ENCODE results near the gene ITGB8. TPM values are rescaled to one million over a fixed set of nuclear protein-coding genes. Genes with fewer than 3 reads are reported as not detected.

The ITGB8 gene
- total RNA-seq, 4 donors from 2014 or later = 0.31 to 0.90 (median 0.56) TPM

- Histone ChIP-seq H3K4me1 (no peaks in the 10 kb centered on the region), H3K9me3 (no peaks in the 10 kb centered on the region), H3K27me3 (no peaks in the 10 kb centered on the region), H3K4me3 (no peak overlapping the region), H3K27ac (no peak overlapping the region), H3K36me3 (no peaks in the 10 kb centered on the region)
- in situ Hi-C loops (cut with MboI; ENCODE audit: low sequenced_read_pairs in 4 of 4) (no loop called here), intact Hi-C loops (cut with DNase I; ENCODE audit: low total_unique reads) (no loop called here)
- TF ChIP-seq CTCF (IDR thresholded peaks at IDR 0.05 in 4 of 5, conservative IDR thresholded peaks at IDR 0.05 in 1 of 5) (no peak), POLR2A (IDR thresholded peaks at IDR 0.05) (no peak)
- no peak for ATAC-seq
- no peak for DNase-seq
Measured at GRCh38 chr7:20358762-20359282, 28.1 kb downstream of the ITGB8 start.

- Histone ChIP-seq H3K27ac (no peak overlapping the region), H3K4me1 (no peaks in the 10 kb centered on the region), H3K9me3 (no peaks in the 10 kb centered on the region), H3K4me3 (no peak overlapping the region), H3K36me3 (no peaks in the 10 kb centered on the region), H3K27me3 (no peaks in the 10 kb centered on the region)
- intact Hi-C loops (cut with DNase I; ENCODE audit: low total_unique reads) = no loop called here
- no peak for TF ChIP-seq POLR2A (IDR thresholded peaks at IDR 0.05)
- TF ChIP-seq CTCF (IDR thresholded peaks at IDR 0.05 in 4 of 5, conservative IDR thresholded peaks at IDR 0.05 in 1 of 5) = no peak
- in situ Hi-C loops (cut with MboI; ENCODE audit: low sequenced_read_pairs in 4 of 4) = no loop called here
- ATAC-seq (no peak), DNase-seq (no peak)
Measured at GRCh38 chr7:20359341-20359963, 28.8 kb downstream of the ITGB8 start.

- Histone ChIP-seq H3K27ac (no peak overlapping the region), H3K4me3 (no peak overlapping the region), H3K36me3 (no peaks in the 10 kb centered on the region), H3K4me1 (no peaks in the 10 kb centered on the region), H3K27me3 (no peaks in the 10 kb centered on the region), H3K9me3 (no peaks in the 10 kb centered on the region)
- TF ChIP-seq POLR2A (IDR thresholded peaks at IDR 0.05) (no peak), CTCF (IDR thresholded peaks at IDR 0.05 in 4 of 5, conservative IDR thresholded peaks at IDR 0.05 in 1 of 5) (no peak)
- ATAC-seq (no peak), DNase-seq (no peak)
- in situ Hi-C loops (cut with MboI; ENCODE audit: low sequenced_read_pairs in 4 of 4) (no loop called here), intact Hi-C loops (cut with DNase I; ENCODE audit: low total_unique reads) (no loop called here)
Measured at GRCh38 chr7:20362574-20363253, 32.0 kb downstream of the ITGB8 start.

- Histone ChIP-seq H3K27me3 (no peaks in the 10 kb centered on the region), H3K4me1 (no peaks in the 10 kb centered on the region), H3K4me3 (no peak overlapping the region), H3K9me3 (no peaks in the 10 kb centered on the region), H3K27ac (no peak overlapping the region), H3K36me3 (no peaks in the 10 kb centered on the region)
- DNase-seq = no peak
- in situ Hi-C loops (cut with MboI; ENCODE audit: low sequenced_read_pairs in 4 of 4) (no loop called here), intact Hi-C loops (cut with DNase I; ENCODE audit: low total_unique reads) (no loop called here)
- no peak for ATAC-seq
- TF ChIP-seq POLR2A (IDR thresholded peaks at IDR 0.05) = no peak
- no peak for TF ChIP-seq CTCF (IDR thresholded peaks at IDR 0.05 in 4 of 5, conservative IDR thresholded peaks at IDR 0.05 in 1 of 5)
Measured at GRCh38 chr7:20364571-20365196, 34.0 kb downstream of the ITGB8 start.

All from gastrocnemius medialis (tissue), 4 donors.